SJSA1 (cell line): ENCODE measurements around the gene ZNF512B. TPM values are rescaled to one million over a fixed set of nuclear protein-coding genes. Genes with fewer than 3 reads are reported as not detected.

Experiments
- total RNA-seq: library from RNA; depleted of rRNA; stranded (reverse); fragments of >200 nt; shearing (Covaris generic); gene quantifications from 2 replicates; pipeline ENCODE4 v1.2.3, GENCODE V29; 2014; rRNA removed

Gene ZNF512B
- total RNA-seq, 1 experiment from 2014 or later = 14.3 TPM

Other genes starting within 250 kb of the ZNF512B start
- gene LIME1, start 233.3 kb downstream of the ZNF512B start, total RNA-seq = 10.2 and 38.5 TPM in 2 replicates
- gene SLC2A4RG, start 230.2 kb downstream of the ZNF512B start, total RNA-seq = 66.9 and 95.6 TPM in 2 replicates
- gene ZBTB46, start 138.7 kb downstream of the ZNF512B start, total RNA-seq = 2.4 and 3.8 TPM in 2 replicates
- not detected in 2 replicates for gene ABHD16B, start 108.4 kb downstream of the ZNF512B start, total RNA-seq
- gene TPD52L2, start 104.7 kb downstream of the ZNF512B start, total RNA-seq = 76.4 and 101 TPM in 2 replicates
- 48.5 and 60.0 TPM in 2 replicates for gene DNAJC5, start 74.8 kb downstream of the ZNF512B start, total RNA-seq
- gene UCKL1, start 13.5 kb downstream of the ZNF512B start, total RNA-seq = 10.3 and 22.7 TPM in 2 replicates
- 0.41 and 0.47 TPM in 2 replicates for gene SAMD10, start 9.7 kb upstream of the ZNF512B start, total RNA-seq
- gene PRPF6, start 11.2 kb upstream of the ZNF512B start, total RNA-seq = 72.1 and 76.6 TPM in 2 replicates
- gene C20orf204, start 66.3 kb upstream of the ZNF512B start, total RNA-seq = 0.24 and 0.94 TPM in 2 replicates
- 61.7 and 70.0 TPM in 2 replicates for gene SOX18, start 79.7 kb upstream of the ZNF512B start, total RNA-seq
- 120 and 139 TPM in 2 replicates for gene TCEA2, start 93.3 kb upstream of the ZNF512B start, total RNA-seq
- gene RGS19, start 109.6 kb upstream of the ZNF512B start, total RNA-seq = 18.5 and 21.3 TPM in 2 replicates
- gene OPRL1, start 110.2 kb upstream of the ZNF512B start, total RNA-seq = 0.09 and 0.16 TPM in 2 replicates
- gene LKAAEAR1, start 114.5 kb upstream of the ZNF512B start, total RNA-seq = 0.24 and 6.6 TPM in 2 replicates
- not detected in 2 replicates for gene NPBWR2, start 137.6 kb upstream of the ZNF512B start, total RNA-seq
- gene MYT1, start 194.5 kb upstream of the ZNF512B start, total RNA-seq = not detected in 2 replicates